Measurements from ENCODE around the gene MST1R. TPM values are rescaled to one million over a fixed set of nuclear protein-coding genes. Genes with fewer than 3 reads are reported as not detected.

MST1R gene
- polyA plus RNA-seq, 1 donor from 2014 or later = 1.2 TPM

DNA sequence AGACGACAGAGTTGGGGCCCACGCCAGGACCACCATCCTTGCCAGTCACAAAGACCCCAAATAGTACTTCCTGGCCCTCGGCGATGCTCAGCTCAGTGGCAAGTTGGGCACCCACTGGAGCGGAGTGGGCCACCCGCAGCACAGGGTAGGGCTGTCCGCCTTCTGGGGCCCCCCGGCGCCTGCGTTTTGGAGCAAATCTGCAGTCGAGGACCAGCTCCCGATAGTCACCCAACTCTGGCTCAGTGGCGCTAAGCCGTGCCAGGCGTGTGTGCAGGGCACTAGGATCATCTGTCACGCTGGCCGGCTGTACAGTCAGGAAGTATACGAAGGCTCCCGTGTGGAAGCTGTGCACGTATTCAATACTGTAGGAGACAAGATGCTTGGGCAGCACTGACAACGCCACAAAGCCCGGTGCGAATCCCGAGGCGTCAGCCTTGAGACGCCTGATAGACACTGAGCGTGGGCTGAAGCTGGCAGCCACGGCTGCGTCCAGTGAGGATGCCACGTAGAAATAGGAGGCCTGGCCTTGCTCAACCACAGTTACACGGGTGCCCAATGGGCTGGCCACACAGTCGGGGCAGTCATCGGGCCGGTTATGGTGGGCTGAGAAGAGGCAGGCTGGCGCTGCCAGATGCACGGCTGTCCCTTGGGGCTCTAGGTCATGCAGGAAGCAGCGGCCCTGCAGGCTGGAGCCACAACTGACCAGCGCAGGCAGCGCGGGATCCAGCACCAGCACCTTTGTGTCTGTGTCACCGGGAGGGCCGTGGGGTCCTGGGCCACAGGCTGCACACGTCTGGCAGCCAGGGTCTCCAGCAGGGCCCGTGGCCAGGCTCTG lies 945 bp downstream of the MST1R start:
- H3K27me3 Mint-ChIP-seq = no peaks in the 10 kb centered on the region
- H3K36me3 Mint-ChIP-seq = peaks cover 2% of the 10 kb centered on the region
- H3K9me3 Mint-ChIP-seq = no peaks in the 10 kb centered on the region
- H3K4me1 Mint-ChIP-seq = peaks cover 15 to 18% (median 17%) of the 10 kb centered on the region in 3 donors
- H3K4me3 Mint-ChIP-seq = peak overlapping the region in 1 of 4 donors; percentile 22
- H3K27ac Mint-ChIP-seq = no peak overlapping the region

DNA sequence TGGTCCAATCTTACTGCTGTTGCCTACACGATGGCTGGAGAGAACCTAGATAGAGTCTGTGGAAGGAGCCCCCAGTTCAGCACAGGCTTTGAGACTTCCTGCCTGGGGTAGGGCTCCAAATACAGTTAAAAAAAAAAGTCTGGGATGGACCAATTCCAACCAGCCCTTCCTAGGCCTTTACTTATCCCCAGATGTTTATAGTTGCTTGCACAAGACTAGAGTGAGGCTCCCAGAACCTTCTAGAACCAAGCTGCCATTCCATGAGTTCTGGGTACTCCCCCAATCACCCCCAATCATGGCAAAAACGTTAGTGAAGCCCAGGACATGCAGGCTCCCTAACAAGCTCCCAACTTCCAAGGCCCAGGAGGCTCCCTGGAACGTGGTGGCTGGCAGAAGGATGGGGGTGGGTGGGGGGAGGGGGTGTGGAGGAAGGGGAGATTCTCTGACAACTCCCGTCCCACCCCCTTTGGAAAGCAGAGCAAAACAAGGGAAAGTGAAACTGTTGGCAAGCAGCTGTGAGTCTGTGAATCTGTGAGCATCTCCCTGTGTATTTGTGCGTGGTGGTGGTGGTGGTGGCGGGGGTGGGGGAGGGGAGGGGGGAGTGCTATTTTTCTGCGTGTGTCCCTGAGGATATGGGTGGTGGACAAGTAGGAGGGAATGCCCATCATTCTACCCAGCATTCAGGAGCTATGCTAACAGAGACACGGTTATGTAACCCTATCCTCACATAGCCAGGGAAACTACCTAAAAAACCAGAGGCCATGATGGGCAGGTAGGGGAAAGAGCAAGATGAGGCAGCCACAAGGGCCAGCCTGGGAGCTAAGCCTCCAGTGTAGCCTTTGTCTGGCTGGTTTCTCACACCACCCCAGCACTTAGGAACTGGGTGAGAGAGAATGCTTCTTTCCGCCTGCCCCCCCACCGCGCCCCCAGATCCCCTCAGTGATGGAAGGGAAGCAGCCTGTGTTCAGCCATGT lies 2.0 kb downstream of the MST1R start:
- H3K27me3 Mint-ChIP-seq = no peaks in the 10 kb centered on the region
- peaks cover 12 to 17% (median 16%) of the 10 kb centered on the region in 3 donors for H3K4me1 Mint-ChIP-seq
- peak overlapping the region in 1 of 3 donors; percentile 48 for H3K27ac Mint-ChIP-seq
- H3K4me3 Mint-ChIP-seq = peak overlapping the region in 1 of 4 donors; percentile 43
- H3K36me3 Mint-ChIP-seq = peaks cover 2% of the 10 kb centered on the region
- H3K9me3 Mint-ChIP-seq = no peaks in the 10 kb centered on the region

DNA sequence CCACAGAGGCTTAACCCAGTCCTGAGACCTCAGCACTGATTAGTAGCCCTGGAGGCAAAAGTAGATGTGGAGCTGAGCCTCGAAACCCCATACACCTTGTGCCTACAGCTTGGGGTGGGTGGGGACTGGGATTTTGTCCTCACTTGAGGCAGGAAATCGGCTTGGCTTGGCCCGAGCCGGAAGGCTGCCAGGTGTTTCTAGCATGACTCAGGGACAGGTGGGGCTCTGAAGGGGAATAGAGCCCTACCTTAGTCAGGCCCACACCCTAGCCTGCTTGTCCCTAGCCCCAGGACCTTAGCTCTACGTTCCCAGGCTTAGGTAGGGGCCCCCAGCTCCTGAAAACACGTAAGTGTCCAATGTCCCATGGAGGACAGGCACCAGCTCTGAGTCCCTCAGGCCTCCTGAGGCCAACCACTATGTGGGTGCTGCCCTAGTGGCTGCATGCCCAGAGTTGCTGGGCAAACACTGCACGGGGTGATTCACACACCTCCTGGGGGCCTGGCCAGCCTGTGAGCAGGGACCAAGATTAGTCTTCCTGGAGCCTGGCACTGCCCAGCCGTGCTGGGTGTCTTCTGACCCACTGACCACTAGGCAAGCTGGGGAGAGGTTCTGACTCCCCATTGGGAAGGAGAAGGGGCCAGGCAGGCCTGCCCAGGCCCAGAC lies 3.1 kb downstream of the MST1R start:
- no peak overlapping the region for H3K4me3 Mint-ChIP-seq
- peaks cover 2% of the 10 kb centered on the region for H3K36me3 Mint-ChIP-seq
- H3K27ac Mint-ChIP-seq = peak overlapping the region in 2 of 3 donors; percentile 39 to 48
- no peaks in the 10 kb centered on the region for H3K27me3 Mint-ChIP-seq
- H3K4me1 Mint-ChIP-seq = peaks cover 6 to 8% (median 8%) of the 10 kb centered on the region in 3 donors
- no peaks in the 10 kb centered on the region for H3K9me3 Mint-ChIP-seq

DNA sequence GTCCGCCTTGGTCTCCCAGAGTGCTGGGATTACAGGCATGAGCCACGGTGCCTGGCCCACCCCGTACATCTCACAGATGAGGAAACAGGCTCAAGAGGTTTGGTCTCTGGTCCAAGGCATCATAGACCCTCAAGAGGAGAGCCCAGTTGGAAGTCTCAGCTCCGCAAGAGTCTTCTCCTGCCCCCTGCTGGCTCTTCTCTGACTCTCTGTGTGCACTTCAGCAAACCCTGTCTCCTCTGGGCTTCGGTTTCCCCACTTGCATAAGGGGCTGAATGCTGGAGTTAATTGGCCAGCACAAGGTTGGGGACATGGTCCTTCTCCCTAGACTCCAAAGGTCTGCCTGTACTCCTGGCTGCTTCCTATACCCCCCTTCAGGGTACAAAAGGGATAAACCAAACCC lies 3.9 kb downstream of the MST1R start:
- H3K27ac Mint-ChIP-seq = no peak overlapping the region
- no peak overlapping the region for H3K4me3 Mint-ChIP-seq
- H3K9me3 Mint-ChIP-seq = no peaks in the 10 kb centered on the region
- H3K27me3 Mint-ChIP-seq = no peaks in the 10 kb centered on the region
- peaks cover 4 to 5% (median 5%) of the 10 kb centered on the region in 3 donors for H3K4me1 Mint-ChIP-seq
- peaks cover 2% of the 10 kb centered on the region for H3K36me3 Mint-ChIP-seq

DNA sequence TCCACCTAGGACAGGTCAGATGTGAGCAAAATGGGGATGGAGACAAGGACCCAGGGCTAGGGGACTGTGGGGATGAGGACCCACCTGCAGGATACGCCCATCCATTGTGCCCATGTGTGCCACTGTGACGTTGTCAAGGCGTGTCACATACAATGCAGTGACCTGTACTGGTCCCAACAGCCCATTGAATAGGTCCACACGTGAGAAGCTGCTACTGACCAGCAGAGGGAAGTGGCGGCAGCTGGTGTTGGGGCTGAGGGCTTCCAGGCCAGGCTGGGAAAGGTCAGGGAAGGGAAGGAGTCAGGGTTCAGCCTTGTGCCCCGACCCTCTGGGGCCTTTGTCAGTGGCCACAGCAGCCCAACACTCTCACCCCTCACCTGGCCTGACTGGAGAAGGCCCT lies 4.7 kb downstream of the MST1R start:
- Mint-ChIP-seq H3K9me3 (no peaks in the 10 kb centered on the region), H3K36me3 (peaks cover 2% of the 10 kb centered on the region), H3K27ac (no peak overlapping the region), H3K27me3 (no peaks in the 10 kb centered on the region), H3K4me3 (no peak overlapping the region), H3K4me1 (peaks cover 2% of the 10 kb centered on the region in 3 donors)

DNA sequence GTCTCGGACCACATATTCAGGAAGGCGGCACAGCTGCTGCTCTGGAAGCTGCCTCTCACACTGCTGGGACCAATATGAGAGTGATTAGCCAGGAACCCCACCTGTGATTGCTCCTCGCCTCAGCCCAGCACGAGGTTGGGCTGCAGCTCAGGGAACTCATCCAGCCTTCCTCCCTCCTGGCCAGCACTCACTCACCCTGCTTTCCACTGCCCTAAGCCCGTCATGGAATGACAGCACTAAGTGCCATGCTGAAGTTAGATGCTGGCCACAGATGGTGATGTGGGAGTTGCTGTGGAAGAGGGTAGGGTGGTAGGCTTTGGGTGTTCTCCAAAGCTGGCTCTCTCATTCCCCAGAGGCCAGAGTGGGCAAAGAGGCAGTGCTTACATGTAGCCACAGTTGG lies 7.3 kb downstream of the MST1R start:
- Mint-ChIP-seq H3K36me3 (peaks cover 2% of the 10 kb centered on the region), H3K9me3 (no peaks in the 10 kb centered on the region), H3K27me3 (no peaks in the 10 kb centered on the region), H3K27ac (no peak overlapping the region), H3K4me1 (no peaks in the 10 kb centered on the region), H3K4me3 (no peak overlapping the region)

DNA sequence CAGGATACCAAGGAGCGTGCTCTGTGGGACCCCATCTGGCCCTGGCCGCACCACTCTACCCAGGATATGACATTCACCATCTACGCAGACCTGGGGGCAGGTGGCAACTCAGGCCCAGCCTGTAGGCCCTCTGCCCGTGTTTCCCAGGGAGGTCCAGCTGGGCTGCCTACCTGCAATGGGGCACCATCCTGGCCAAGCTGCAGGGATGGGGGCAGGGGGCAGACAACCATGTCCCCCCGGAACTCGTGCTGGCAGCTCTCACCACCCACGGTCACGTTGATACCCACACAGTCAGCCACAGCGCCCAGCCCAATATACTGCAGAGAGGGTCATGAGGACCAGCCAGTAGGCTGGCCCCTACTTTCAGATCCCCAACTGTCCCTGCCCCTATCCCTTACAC lies 7.9 kb downstream of the MST1R start:
- Mint-ChIP-seq H3K36me3 (peaks cover 2% of the 10 kb centered on the region), H3K27ac (no peak overlapping the region), H3K4me3 (no peak overlapping the region), H3K27me3 (no peaks in the 10 kb centered on the region), H3K9me3 (no peaks in the 10 kb centered on the region), H3K4me1 (no peaks in the 10 kb centered on the region)

DNA sequence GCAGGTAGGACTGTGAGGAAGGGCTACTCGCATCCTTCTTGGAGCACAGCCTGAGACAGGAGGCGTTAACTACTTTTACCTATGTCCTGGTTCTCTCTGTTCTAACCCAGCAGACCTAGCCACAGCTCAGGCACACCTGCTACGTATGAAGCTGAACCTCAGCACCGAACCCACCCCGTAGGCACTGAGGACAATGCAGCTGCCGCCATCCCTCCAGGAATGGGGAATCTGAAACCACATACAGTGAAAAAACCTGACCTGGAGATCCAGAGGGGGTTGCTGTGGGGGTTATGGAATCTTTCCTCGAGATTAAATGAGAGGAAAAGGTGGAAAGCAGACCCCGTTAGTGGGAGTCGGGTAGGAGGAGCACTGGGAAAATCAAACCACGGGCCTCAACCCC lies 14.4 kb downstream of the MST1R start:
- no peaks in the 10 kb centered on the region for H3K36me3 Mint-ChIP-seq
- no peaks in the 10 kb centered on the region for H3K27me3 Mint-ChIP-seq
- H3K4me1 Mint-ChIP-seq = peaks cover 0 to 1% (median 0%) of the 10 kb centered on the region in 3 donors
- H3K27ac Mint-ChIP-seq = peak overlapping the region in 1 of 3 donors; percentile 39
- H3K4me3 Mint-ChIP-seq = no peak overlapping the region
- no peaks in the 10 kb centered on the region for H3K9me3 Mint-ChIP-seq

DNA sequence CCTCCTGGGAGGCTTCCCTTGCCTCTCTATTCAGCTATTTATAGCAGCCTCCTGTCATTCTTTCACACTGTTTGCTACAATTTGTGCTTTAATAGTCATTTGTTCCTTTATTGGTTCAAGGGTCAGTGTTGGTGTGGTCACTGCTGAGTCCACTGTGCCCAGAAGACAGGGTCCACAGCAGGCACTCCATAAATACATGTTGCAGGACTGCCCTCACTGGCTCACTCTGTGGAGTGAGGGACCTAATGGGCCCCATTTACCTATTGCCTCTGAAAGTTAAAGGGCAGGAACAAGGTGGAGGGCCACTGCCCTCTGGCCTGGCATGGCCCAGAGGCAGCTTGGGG lies 16.8 kb downstream of the MST1R start:
- Mint-ChIP-seq H3K9me3 (no peaks in the 10 kb centered on the region), H3K27ac (no peak overlapping the region), H3K4me1 (peaks cover 0 to 1% (median 0%) of the 10 kb centered on the region in 3 donors), H3K27me3 (no peaks in the 10 kb centered on the region), H3K36me3 (no peaks in the 10 kb centered on the region), H3K4me3 (no peak overlapping the region)

DNA sequence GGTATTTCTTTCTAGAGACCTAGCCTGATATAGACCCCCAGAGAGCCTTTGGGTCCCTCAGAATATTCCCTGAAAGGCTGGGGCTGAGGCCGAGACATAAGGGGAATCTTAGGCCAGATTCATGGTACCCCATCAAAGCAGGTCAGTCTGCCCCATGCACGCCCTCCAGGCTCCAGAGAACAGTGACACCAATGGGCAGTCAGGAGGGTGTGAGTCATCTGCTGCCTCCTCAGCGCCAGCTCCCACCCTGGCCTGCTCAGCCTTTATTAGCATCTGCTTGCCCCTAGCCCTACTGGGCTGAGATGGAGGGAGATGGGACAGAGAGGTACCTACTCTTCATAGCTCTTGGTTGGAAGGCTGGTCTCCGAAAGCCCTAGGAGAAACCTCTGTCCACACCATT lies 19.7 kb downstream of the MST1R start:
- H3K27me3 Mint-ChIP-seq = no peaks in the 10 kb centered on the region
- H3K9me3 Mint-ChIP-seq = no peaks in the 10 kb centered on the region
- no peak overlapping the region for H3K27ac Mint-ChIP-seq
- H3K4me1 Mint-ChIP-seq = peaks cover 0 to under 1% (median 0%) of the 10 kb centered on the region in 3 donors
- H3K4me3 Mint-ChIP-seq = no peak overlapping the region
- H3K36me3 Mint-ChIP-seq = no peaks in the 10 kb centered on the region

DNA sequence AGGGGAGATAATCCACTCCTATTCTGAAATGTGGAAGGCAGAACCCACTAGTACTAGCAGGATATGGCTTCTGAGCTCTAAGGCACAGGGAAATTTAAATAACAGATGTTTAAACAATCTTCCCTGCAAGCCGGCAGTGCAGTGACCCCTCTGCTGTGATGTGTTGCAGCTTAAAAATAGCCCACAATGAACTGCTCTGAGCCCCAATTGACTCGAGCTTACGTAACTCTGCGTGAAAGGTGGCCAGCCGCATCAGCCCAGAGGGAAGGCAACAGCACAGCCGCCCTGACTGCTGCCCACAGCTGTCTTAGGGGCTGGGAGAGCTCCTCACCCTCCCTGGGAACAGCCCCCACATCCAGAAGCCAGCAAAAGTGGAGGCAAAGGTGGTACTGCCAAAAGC lies 21.5 kb downstream of the MST1R start:
- H3K9me3 Mint-ChIP-seq = no peaks in the 10 kb centered on the region
- no peaks in the 10 kb centered on the region for H3K27me3 Mint-ChIP-seq
- no peaks in the 10 kb centered on the region for H3K36me3 Mint-ChIP-seq
- H3K27ac Mint-ChIP-seq = no peak overlapping the region
- no peak overlapping the region for H3K4me3 Mint-ChIP-seq
- H3K4me1 Mint-ChIP-seq = no peaks in the 10 kb centered on the region

DNA sequence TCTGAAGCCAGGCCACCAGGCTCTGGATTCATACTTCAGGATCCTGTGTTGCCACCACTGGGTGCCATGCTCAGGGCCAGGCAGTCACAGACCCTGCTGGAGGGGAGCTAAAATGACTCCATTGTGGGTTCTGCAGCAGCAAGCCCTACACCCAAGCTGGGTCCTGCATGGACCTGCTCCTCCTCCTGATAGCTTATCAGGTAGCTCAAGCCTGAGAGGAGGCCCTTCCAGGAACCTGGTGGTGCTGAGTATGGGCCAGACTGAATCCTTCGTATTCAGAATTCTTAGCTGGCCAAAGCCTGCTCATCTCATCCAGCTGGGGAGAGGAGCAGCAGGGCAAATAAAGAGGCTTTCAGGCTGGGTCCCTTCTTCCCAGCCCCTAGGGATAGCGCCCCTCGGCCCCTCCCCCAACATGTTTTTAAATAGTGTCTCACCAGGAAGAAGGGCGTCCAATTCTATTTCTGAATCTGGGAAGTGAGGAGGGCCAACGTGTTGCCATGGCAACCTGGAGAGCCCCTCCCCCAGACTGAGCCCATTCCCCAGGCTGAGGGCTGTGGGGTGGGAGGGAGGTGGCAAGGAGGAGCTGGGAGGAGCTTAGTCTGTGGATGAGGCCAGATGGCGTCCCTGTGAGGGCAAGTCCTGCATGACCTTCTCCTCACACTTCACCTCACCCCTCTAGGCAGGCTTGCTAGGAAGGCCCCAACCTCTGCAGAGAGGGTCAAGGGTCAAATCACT lies 22.9 kb downstream of the MST1R start:
- Mint-ChIP-seq H3K9me3 (no peaks in the 10 kb centered on the region), H3K27ac (no peak overlapping the region), H3K4me1 (no peaks in the 10 kb centered on the region), H3K36me3 (no peaks in the 10 kb centered on the region), H3K4me3 (no peak overlapping the region), H3K27me3 (no peaks in the 10 kb centered on the region)

DNA sequence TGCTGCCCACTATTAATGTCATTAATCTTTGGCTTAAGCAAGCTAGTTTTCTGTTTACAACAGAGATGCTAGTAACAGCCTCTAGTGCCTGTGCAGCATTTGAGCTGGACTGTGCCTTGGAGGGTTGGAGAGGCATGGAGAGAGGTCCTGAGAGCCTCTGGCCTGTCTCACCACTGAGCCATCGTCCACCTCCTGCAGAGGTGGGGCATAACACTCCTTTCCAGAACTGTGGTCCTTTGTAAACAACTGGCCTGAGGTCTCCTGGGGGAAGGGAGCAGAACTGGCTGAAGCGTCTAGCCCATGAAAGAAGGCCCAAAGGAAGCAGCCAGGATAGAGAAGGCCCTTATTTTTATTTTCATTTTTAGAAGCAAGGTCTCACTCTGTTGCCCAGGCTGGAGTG lies 24.0 kb downstream of the MST1R start:
- Mint-ChIP-seq H3K4me1 (no peaks in the 10 kb centered on the region), H3K9me3 (no peaks in the 10 kb centered on the region), H3K27ac (no peak overlapping the region), H3K36me3 (peaks cover 3% of the 10 kb centered on the region), H3K27me3 (peaks cover 2% of the 10 kb centered on the region), H3K4me3 (no peak overlapping the region)

DNA sequence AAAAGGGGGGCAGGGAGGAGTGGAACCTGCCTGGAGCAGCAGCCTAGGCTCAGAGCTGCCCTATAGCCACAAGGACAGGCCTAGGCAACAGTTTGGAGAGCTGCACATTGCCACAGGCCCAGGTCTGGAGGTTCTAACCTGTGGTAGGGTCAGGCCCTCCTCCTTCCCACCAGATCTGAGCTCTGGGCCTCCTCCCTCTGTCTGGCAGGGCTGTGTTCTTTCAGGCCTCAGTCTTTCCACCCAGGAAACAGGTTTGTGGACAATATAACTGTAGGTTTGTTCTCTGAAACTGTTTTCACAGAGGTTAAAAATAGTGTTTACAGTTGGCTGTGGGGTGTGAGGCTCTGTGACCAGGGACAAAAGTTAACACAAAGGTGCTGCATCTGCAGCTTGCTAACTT lies 25.0 kb downstream of the MST1R start:
- Mint-ChIP-seq H3K27me3 (peaks cover 2% of the 10 kb centered on the region), H3K36me3 (peaks cover 3% of the 10 kb centered on the region), H3K4me1 (no peaks in the 10 kb centered on the region), H3K4me3 (no peak overlapping the region), H3K27ac (no peak overlapping the region), H3K9me3 (no peaks in the 10 kb centered on the region)

Data from IgD-negative memory B cell (primary cell).